ENCODE data around the gene EIF4G1. TPM values are rescaled to one million over a fixed set of nuclear protein-coding genes. Genes with fewer than 3 reads are reported as not detected.

EIF4G1 gene
- total RNA-seq, 4 donors from 2014 or later: 135 to 453 (median 217) TPM

DNA sequence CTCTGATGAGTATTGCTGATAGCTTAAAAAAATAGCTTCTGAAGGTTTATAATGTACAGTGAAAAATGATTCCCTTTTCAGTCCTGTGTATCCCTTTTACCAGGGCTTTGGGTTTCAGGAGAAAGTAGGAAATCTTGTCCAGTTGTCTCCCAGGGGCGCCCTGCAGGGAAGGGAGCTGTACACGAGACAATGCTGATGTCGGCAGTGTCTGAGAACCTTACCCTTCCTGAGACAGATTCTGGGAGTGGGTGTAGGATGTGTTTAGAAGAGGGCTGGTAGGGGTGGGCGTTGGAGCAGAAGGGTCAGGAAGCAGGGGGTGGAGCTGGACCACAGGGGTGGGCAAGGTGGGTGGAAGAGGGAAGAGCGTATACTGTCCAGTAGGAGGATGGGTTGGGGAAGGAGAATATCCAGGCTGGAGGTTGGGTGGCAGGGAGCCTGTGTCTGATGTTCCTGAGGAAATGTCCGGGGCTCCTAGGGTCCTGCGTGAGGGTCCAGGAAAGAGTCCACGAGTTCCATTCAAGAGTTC, 58.0 kb downstream of the EIF4G1 start:
- WGBS, 2 donors (ENCODE audit: low coverage in 1 of 2): 58 to 75% methylated on average over 3 to 8 of the region's 8 CpGs
- Histone ChIP-seq H3K27ac (no peak overlapping the region), H3K36me3 (peaks cover 0 to 6% (median 2%) of the 10 kb centered on the region in 4 donors), H3K27me3 (peaks cover 17% of the 10 kb centered on the region), H3K9me3 (no peaks in the 10 kb centered on the region), H3K4me3 (no peak overlapping the region), H3K4me1 (peaks cover 0 to 7% (median 0%) of the 10 kb centered on the region in 4 donors)
- TF ChIP-seq POLR2AphosphoS5 (IDR thresholded peaks at IDR 0.05) (no peak), EP300 (IDR thresholded peaks at IDR 0.05; ENCODE audit: low read depth) (no peak), POLR2A (IDR thresholded peaks at IDR 0.05) (no peak)
- TF ChIP-seq, protein P1, sequence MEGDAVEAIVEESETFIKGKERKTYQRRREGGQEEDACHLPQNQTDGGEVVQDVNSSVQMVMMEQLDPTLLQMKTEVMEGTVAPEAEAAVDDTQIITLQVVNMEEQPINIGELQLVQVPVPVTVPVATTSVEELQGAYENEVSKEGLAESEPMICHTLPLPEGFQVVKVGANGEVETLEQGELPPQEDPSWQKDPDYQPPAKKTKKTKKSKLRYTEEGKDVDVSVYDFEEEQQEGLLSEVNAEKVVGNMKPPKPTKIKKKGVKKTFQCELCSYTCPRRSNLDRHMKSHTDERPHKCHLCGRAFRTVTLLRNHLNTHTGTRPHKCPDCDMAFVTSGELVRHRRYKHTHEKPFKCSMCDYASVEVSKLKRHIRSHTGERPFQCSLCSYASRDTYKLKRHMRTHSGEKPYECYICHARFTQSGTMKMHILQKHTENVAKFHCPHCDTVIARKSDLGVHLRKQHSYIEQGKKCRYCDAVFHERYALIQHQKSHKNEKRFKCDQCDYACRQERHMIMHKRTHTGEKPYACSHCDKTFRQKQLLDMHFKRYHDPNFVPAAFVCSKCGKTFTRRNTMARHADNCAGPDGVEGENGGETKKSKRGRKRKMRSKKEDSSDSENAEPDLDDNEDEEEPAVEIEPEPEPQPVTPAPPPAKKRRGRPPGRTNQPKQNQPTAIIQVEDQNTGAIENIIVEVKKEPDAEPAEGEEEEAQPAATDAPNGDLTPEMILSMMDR (IDR thresholded peaks at IDR 0.05): no peak
- in situ Hi-C loops (cut with MboI; ENCODE audit: low pct_ligation_motif_present in 1 of 4, low pct_unique_long_range_greater_than_20kb in 1 of 4, low sequenced_read_pairs in 3 of 4) (loop anchor here in 1 of 4 donors (10.0 to 25.0 kb wide), 2 partner anchors 162 to 415 kb away; no protein-coding TSS in a partner anchor), intact Hi-C loops (cut with DNase I; ENCODE audit: low total_unique reads) (loop anchor here (5.0 kb wide), 1 partner anchor 170 kb away; no protein-coding TSS in a partner anchor)
- no peak for DNase-seq

DNA sequence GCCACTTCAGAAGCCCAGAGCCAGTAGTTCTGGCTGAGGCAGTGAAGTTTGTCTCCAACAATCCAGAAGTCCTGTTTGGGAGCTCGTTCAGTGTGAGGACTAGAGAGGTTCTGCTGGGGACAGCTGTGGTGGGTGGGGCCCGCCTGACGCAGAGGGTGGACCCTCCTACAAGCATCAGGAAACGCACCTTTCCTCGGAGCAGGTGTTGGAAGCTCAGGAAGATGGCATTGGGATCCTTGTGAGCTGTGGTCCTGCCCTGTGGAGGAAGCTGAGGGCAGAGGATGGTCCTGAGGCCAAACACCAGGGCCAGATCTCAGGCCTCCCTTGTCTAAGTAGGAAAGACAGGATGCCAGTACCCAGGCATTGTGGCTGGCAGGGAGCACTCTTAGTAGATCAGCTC, 58.5 kb downstream of the EIF4G1 start:
- DNase-seq: no peak
- in situ Hi-C loops (cut with MboI; ENCODE audit: low pct_ligation_motif_present in 1 of 4, low pct_unique_long_range_greater_than_20kb in 1 of 4, low sequenced_read_pairs in 3 of 4): loop anchor here in 1 of 4 donors (10.0 to 25.0 kb wide), 2 partner anchors 162 to 414 kb away; no protein-coding TSS in a partner anchor

DNA sequence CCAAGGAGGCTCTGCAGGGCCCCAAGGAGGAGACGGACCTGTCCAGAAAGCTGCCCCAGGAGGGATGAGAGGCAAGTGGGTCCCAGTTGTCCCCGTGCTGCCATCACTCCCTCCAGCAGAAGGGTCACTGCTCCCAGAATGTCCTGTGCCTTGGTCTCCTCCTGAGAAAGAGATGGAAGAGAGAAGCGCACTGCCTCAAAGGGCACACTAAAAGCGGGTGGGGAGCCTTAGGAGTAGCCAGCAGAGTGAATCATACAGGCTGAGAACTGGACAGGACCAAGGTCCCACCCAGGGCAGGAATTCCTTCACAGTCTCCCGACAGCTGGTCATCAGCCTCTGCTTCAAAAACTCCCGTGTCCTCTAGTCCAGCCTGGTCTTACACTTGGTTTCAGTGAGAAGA, 59.0 kb downstream of the EIF4G1 start:
- intact Hi-C loops (cut with DNase I; ENCODE audit: low total_unique reads) (loop anchor here (5.0 kb wide), 1 partner anchor 169 kb away; no protein-coding TSS in a partner anchor), in situ Hi-C loops (cut with MboI; ENCODE audit: low pct_ligation_motif_present in 1 of 4, low pct_unique_long_range_greater_than_20kb in 1 of 4, low sequenced_read_pairs in 3 of 4) (loop anchor here in 1 of 4 donors (10.0 to 25.0 kb wide), 2 partner anchors 161 to 414 kb away; no protein-coding TSS in a partner anchor)
- TF ChIP-seq, protein P1 (IDR thresholded peaks at IDR 0.05): no peak
- TF ChIP-seq POLR2AphosphoS5 (IDR thresholded peaks at IDR 0.05) (no peak), EP300 (IDR thresholded peaks at IDR 0.05; ENCODE audit: low read depth) (no peak), POLR2A (IDR thresholded peaks at IDR 0.05) (no peak)
- no peak for DNase-seq
- Histone ChIP-seq H3K4me3 (no peak overlapping the region), H3K9me3 (no peaks in the 10 kb centered on the region), H3K4me1 (peaks cover 0 to 16% (median 0%) of the 10 kb centered on the region in 4 donors), H3K27me3 (peaks cover 25% of the 10 kb centered on the region), H3K36me3 (peaks cover 0 to 4% (median 0%) of the 10 kb centered on the region in 4 donors), H3K27ac (no peak overlapping the region)
- WGBS, 2 donors (ENCODE audit: low coverage in 1 of 2): 82% methylated on average over 6 of the region's 6 CpGs; no CpG with 5 or more reads in 1 of the 2 donors

More for the DNA sequence above, 58.5 kb downstream of the EIF4G1 start:
- Histone ChIP-seq H3K27ac (no peak overlapping the region), H3K4me3 (no peak overlapping the region), H3K36me3 (peaks cover 0 to 4% (median 2%) of the 10 kb centered on the region in 4 donors), H3K4me1 (peaks cover 0 to 12% (median 0%) of the 10 kb centered on the region in 4 donors), H3K27me3 (peaks cover 20% of the 10 kb centered on the region), H3K9me3 (no peaks in the 10 kb centered on the region)
- intact Hi-C loops (cut with DNase I; ENCODE audit: low total_unique reads): loop anchor here (5.0 kb wide), 1 partner anchor 169 kb away; no protein-coding TSS in a partner anchor
- 45% methylated on average over 5 of the region's 5 CpGs; no CpG with 5 or more reads in 1 of the 2 donors for WGBS, 2 donors (ENCODE audit: low coverage in 1 of 2)
- TF ChIP-seq, protein P1 (IDR thresholded peaks at IDR 0.05): no peak
- TF ChIP-seq POLR2A (IDR thresholded peaks at IDR 0.05): no peak

DNA sequence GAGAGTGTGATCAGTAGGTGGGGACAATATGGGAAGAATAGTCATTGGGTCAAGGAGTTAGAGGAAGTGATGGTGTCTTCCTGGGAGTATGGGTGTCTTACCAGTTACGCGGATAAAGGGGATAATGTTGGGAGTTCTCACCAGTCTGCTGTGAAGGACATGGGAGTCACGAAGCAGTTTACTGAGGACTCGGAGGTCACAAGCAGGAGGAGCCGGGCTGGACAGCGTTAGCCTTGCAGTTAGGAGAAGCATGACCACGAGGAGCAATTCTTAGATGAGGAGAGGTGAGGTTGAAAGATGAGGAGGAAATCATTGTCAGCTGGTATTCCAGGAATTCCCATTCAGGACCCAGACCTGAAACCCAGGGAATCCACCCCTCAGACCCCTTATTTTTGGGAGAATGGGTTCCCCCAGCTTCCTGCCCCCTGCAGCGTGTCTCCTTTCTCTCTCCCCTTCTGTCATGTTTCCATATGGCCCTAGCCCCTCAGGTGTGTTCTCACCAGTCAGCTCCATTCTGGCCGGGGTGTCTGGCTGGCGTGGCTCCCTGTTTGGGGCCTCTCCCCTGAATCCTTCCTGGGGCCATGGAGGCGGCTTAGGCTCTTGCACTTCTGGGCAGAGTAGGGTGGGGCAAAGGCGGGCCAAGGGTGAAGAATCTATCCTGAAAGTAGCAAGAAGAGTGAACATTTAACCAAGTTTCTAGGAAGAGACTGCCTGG, 61.5 kb downstream of the EIF4G1 start:
- in situ Hi-C loops (cut with MboI; ENCODE audit: low pct_ligation_motif_present in 1 of 4, low pct_unique_long_range_greater_than_20kb in 1 of 4, low sequenced_read_pairs in 3 of 4) (loop anchor here in 2 of 4 donors (10.0 to 25.0 kb wide), 2 partner anchors 159 to 411 kb away; no protein-coding TSS in a partner anchor), intact Hi-C loops (cut with DNase I; ENCODE audit: low total_unique reads) (no loop called here)
- DNase-seq: no peak
- 83 to 84% methylated on average over 8 to 12 of the region's 12 CpGs for WGBS, 2 donors (ENCODE audit: low coverage in 1 of 2)
- no peak overlapping the region for H3K27ac ChIP-seq
- H3K9me3 ChIP-seq: no peaks in the 10 kb centered on the region
- no peaks in the 10 kb centered on the region for H3K36me3 ChIP-seq
- H3K27me3 ChIP-seq: peaks cover 46% of the 10 kb centered on the region
- TF ChIP-seq POLR2AphosphoS5 (IDR thresholded peaks at IDR 0.05) (no peak), EP300 (IDR thresholded peaks at IDR 0.05; ENCODE audit: low read depth) (no peak), POLR2A (IDR thresholded peaks at IDR 0.05) (no peak)
- TF ChIP-seq, protein P1 (IDR thresholded peaks at IDR 0.05): no peak
- H3K4me1 ChIP-seq: peaks cover 4 to 27% (median 6%) of the 10 kb centered on the region in 4 donors
- H3K4me3 ChIP-seq: no peak overlapping the region
